HEK293 (cell line): Measurements from ENCODE around the gene RASSF5.

Experiments
- CTCF ChIA-PET: fragments of 350-600 bp; formaldehyde crosslinking; extraction: SDS; loops from one replicate; lab custom pipeline; 2021; ENCODE audit warnings: antibody characterized with exemption; lab: Yijun Ruan, JAX
- POLR2A ChIA-PET: fragments of 300-600 bp; formaldehyde crosslinking; extraction: SDS; loops from one replicate; lab custom pipeline; 2020; ENCODE audit warnings: antibody characterized with exemption, inconsistent platforms; lab: Yijun Ruan, JAX
- H3K27ac ChIP-seq: fragments of 200-500 bp; sonication (Bioruptor generic); 2 replicates; pipeline ENCODE4 v1.5.1; 2014; ENCODE audit warnings: low read depth, low read length, control low read depth, inconsistent platforms; ENCODE audit errors: extremely low read depth
- H3K36me3 ChIP-seq, 2 experiments: fragments of 200-500 bp in 1 of 2; sonication (Bioruptor generic) in 1 of 2; 1 replicate in 1 of 2; 2 replicates in 1 of 2; pipeline ENCODE4 v1.5.1; 2014 to 2017; ENCODE audit warnings: inconsistent platforms in 2 of 2, low read length in 2 of 2; ENCODE audit not compliant: control insufficient read depth in 2 of 2, insufficient read depth in 1 of 2
- H3K4me1 ChIP-seq: fragments of 200-500 bp; sonication (Bioruptor generic); 2 replicates; pipeline ENCODE4 v1.5.1; 2014; ENCODE audit warnings: mild to moderate bottlenecking, low read length, inconsistent platforms; ENCODE audit not compliant: control insufficient read depth, insufficient read depth
- H3K4me3 ChIP-seq: 2 replicates; pipeline ENCODE4 v1.5.1; 2011; ENCODE audit warnings: low read depth, mild to moderate bottlenecking, control low read depth, low read length, moderate library complexity
- H3K9me3 ChIP-seq: fragments of 200-500 bp; sonication (Bioruptor generic); 2 replicates; pipeline ENCODE4 v1.5.1; 2014; ENCODE audit warnings: low read depth, low read length, inconsistent platforms; ENCODE audit not compliant: control insufficient read depth, insufficient read depth
- HOXC10 ChIP-seq: sonication (generic); formaldehyde crosslinking; IDR thresholded peaks from 2 replicates; pipeline ENCODE4 v1.8.1; 2023; ENCODE audit warnings: mild to moderate bottlenecking, missing genetic modification reagents
- KLF8 ChIP-seq: fragments of 450-650 bp; formaldehyde crosslinking; IDR thresholded peaks from 2 replicates; pipeline ENCODE4 v1.5.1; 2016; ENCODE audit warnings: missing biosample characterization, missing genetic modification characterization
- MEIS1 ChIP-seq: sonication (generic); formaldehyde crosslinking; IDR thresholded peaks from 2 replicates; pipeline ENCODE4 v1.8.1; 2022; ENCODE audit warnings: missing genetic modification reagents, mild to moderate bottlenecking, borderline replicate concordance
- MZF1 ChIP-seq: fragments of 450-650 bp; formaldehyde crosslinking; IDR thresholded peaks from 2 replicates; pipeline ENCODE4 v1.5.1; 2017; ENCODE audit warnings: missing biosample characterization, missing genetic modification characterization, borderline replicate concordance
- OVOL3 ChIP-seq: fragments of 450-650 bp; formaldehyde crosslinking; IDR thresholded peaks from 2 replicates; pipeline ENCODE4 v1.5.1; 2016; ENCODE audit warnings: missing biosample characterization, missing genetic modification characterization
- PATZ1 ChIP-seq: fragments of 450-650 bp; formaldehyde crosslinking; IDR thresholded peaks from 2 replicates; pipeline ENCODE4 v1.5.1; 2016; ENCODE audit warnings: missing biosample characterization, missing genetic modification characterization
- PBX3 ChIP-seq: sonication (generic); formaldehyde crosslinking; IDR thresholded peaks from 2 replicates; pipeline ENCODE4 v1.8.1; 2022; ENCODE audit warnings: mild to moderate bottlenecking, moderate library complexity, missing genetic modification reagents
- SP3 ChIP-seq: fragments of 450-650 bp; formaldehyde crosslinking; IDR thresholded peaks from 2 replicates; pipeline ENCODE4 v1.5.1; 2016; ENCODE audit warnings: missing biosample characterization, missing genetic modification characterization
- ZBTB1 ChIP-seq: fragments of 450-650 bp; formaldehyde crosslinking; IDR thresholded peaks from 2 replicates; pipeline ENCODE4 v1.5.1; 2016; ENCODE audit warnings: missing biosample characterization, missing genetic modification characterization
- ZBTB20 ChIP-seq: fragments of 450-650 bp; formaldehyde crosslinking; IDR thresholded peaks from 2 replicates; pipeline ENCODE4 v1.5.1; 2016; ENCODE audit warnings: missing biosample characterization, missing genetic modification characterization
- ZNF2 ChIP-seq: fragments of 450-650 bp; formaldehyde crosslinking; IDR thresholded peaks from 2 replicates; pipeline ENCODE4 v1.5.1; 2016; ENCODE audit warnings: missing biosample characterization, missing genetic modification characterization
- ZNF280C ChIP-seq: fragments of 450-650 bp; formaldehyde crosslinking; IDR thresholded peaks from 2 replicates; pipeline ENCODE4 v1.5.1; 2016; ENCODE audit warnings: missing biosample characterization, missing genetic modification characterization
- ZNF324 ChIP-seq: fragments of 450-650 bp; formaldehyde crosslinking; IDR thresholded peaks from 2 replicates; pipeline ENCODE4 v1.5.1; 2016; ENCODE audit warnings: missing biosample characterization, missing genetic modification characterization
- ZNF626 ChIP-seq: fragments of 450-650 bp; sonication (Bioruptor Pico); formaldehyde crosslinking; IDR thresholded peaks from 2 replicates; pipeline ENCODE4 v1.5.1; 2018; ENCODE audit warnings: missing biosample characterization, missing genetic modification characterization, inconsistent platforms
- ZNF692 ChIP-seq: fragments of 450-650 bp; formaldehyde crosslinking; IDR thresholded peaks from 2 replicates; pipeline ENCODE4 v1.5.1; 2016; ENCODE audit warnings: missing biosample characterization, missing genetic modification characterization
- ZNF777 ChIP-seq: fragments of 450-650 bp; formaldehyde crosslinking; IDR thresholded peaks from 2 replicates; pipeline ENCODE4 v1.5.1; 2017; ENCODE audit warnings: missing biosample characterization, missing genetic modification characterization, borderline replicate concordance
- TF ChIP-seq, protein P1 (sequence below): fragments of 450-650 bp; IDR thresholded peaks from 2 replicates; pipeline ENCODE4 v1.5.1; 2018; ENCODE audit warnings: missing biosample characterization, mild to moderate bottlenecking, missing genetic modification characterization

The RASSF5 gene

GRCh38 chr1:206568779-206569352, 61.5 kb downstream of the RASSF5 start (continued):
- TF ChIP-seq ZNF280C (tag by site-specific recombination) (no peak), ZNF2 (tag by site-specific recombination) (no peak), SP3 (no peak)

DNA sequence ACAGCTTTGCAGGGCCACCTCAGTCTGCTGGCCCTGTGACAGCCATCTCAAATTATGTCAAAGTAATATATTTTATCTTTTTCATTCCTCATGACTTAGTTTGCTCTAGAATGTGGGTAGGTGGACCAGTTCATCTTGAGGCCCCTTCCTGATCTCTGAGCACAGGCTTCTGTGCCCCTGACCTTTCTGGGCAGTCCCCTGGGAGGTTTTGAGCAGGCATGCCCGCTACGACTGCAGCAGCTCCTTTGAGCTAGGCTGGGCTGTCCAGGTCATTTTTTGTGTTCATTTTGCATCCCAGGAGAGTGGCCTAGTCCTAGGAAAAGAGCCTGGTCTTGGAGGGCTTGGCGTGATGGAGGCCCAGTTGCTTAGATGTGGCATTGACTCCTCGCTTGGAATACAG, 62.2 kb downstream of the RASSF5 start:
- Histone ChIP-seq H3K4me3 (no peak overlapping the region), H3K9me3 (no peaks in the 10 kb centered on the region), H3K36me3 (no peaks in the 10 kb centered on the region)
- POLR2A ChIA-PET = no interaction called here
- CTCF ChIA-PET = interaction anchor here (0.5 to 1.9 kb wide), 3 partner anchors 14 to 90 kb away, joined by 3 to 7 read pairs (median 3); no protein-coding TSS in a partner anchor
- TF ChIP-seq ZNF324 (tag by site-specific recombination) (no peak), KLF8 (tag by site-specific recombination) (no peak), ZNF777 (tag by site-specific recombination) (no peak), HOXC10 (CRISPR knock-in tag) (no peak), PBX3 (CRISPR knock-in tag) (no peak), OVOL3 (tag by site-specific recombination) (no peak), ZNF626 (tag by site-specific recombination) (no peak), MZF1 (tag by site-specific recombination) (no peak), ZNF692 (no peak), ZBTB1 (tag by site-specific recombination) (no peak), MEIS1 (no peak), ZBTB20 (no peak), PATZ1 (tag by site-specific recombination) (no peak)
- TF ChIP-seq, protein P1, sequence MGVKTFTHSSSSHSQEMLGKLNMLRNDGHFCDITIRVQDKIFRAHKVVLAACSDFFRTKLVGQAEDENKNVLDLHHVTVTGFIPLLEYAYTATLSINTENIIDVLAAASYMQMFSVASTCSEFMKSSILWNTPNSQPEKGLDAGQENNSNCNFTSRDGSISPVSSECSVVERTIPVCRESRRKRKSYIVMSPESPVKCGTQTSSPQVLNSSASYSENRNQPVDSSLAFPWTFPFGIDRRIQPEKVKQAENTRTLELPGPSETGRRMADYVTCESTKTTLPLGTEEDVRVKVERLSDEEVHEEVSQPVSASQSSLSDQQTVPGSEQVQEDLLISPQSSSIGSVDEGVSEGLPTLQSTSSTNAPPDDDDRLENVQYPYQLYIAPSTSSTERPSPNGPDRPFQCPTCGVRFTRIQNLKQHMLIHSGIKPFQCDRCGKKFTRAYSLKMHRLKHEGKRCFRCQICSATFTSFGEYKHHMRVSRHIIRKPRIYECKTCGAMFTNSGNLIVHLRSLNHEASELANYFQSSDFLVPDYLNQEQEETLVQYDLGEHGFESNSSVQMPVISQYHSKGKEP (tag by site-specific recombination) = no peak
- TF ChIP-seq, all 188 proteins: peak for 0
- Histone ChIP-seq H3K4me1 (no peaks in the 10 kb centered on the region), H3K27ac (no peak overlapping the region)
